ENCODE results near the gene MYOF. TPM values are rescaled to one million over a fixed set of nuclear protein-coding genes. Genes with fewer than 3 reads are reported as not detected.
"Not testable (repeated sequence)": the region's sequence is repeated elsewhere in the genome, so short reads cannot be mapped to it uniquely, and the experiment has no call there.

The MYOF gene
- total RNA-seq, 1 donor from 2014 or later: 264 TPM

GRCh38 chr10:93456480-93456879, 25.7 kb downstream of the MYOF start:
- no peak for DNase-seq (ENCODE audit: low read depth)

GRCh38 chr10:93454736-93455135, 27.4 kb downstream of the MYOF start:
- no peak for DNase-seq (ENCODE audit: low read depth)

GRCh38 chr10:93454146-93454545, 28.0 kb downstream of the MYOF start:
- DNase-seq (ENCODE audit: low read depth): no peak

- no peak for DNase-seq (ENCODE audit: low read depth)
Observed at GRCh38 chr10:93452143-93452542, 30.0 kb downstream of the MYOF start.

- no peak for DNase-seq (ENCODE audit: low read depth)
Observed at GRCh38 chr10:93451244-93451947, 30.7 kb downstream of the MYOF start.

- DNase-seq (ENCODE audit: low read depth): no peak
Observed at GRCh38 chr10:93447970-93448369, 34.2 kb downstream of the MYOF start.

GRCh38 chr10:93447019-93447418, 35.1 kb downstream of the MYOF start:
- no peak for DNase-seq (ENCODE audit: low read depth)

GRCh38 chr10:93445978-93446720, 36.0 kb downstream of the MYOF start:
- no peak for DNase-seq (ENCODE audit: low read depth)

- peak; percentile 99 for DNase-seq (ENCODE audit: low read depth)
Observed at GRCh38 chr10:93445097-93445960, 36.8 kb downstream of the MYOF start.

- no peak for DNase-seq (ENCODE audit: low read depth)
Observed at GRCh38 chr10:93443481-93443880, 38.7 kb downstream of the MYOF start.

GRCh38 chr10:93442721-93443120, 39.4 kb downstream of the MYOF start:
- not testable (repeated sequence) for DNase-seq (ENCODE audit: low read depth)

- no peak for DNase-seq (ENCODE audit: low read depth)
Observed at GRCh38 chr10:93440591-93441091, 41.5 kb downstream of the MYOF start.

- DNase-seq (ENCODE audit: low read depth): no peak
Observed at GRCh38 chr10:93438613-93439253, 43.4 kb downstream of the MYOF start.

GRCh38 chr10:93437946-93438612, 44.1 kb downstream of the MYOF start:
- peak; percentile 64 for DNase-seq (ENCODE audit: low read depth)

GRCh38 chr10:93437086-93437945, 44.8 kb downstream of the MYOF start:
- peak; percentile 95 for DNase-seq (ENCODE audit: low read depth)

GRCh38 chr10:93436591-93437085, 45.5 kb downstream of the MYOF start:
- peak; percentile 89 for DNase-seq (ENCODE audit: low read depth)

- peak; percentile 86 for DNase-seq (ENCODE audit: low read depth)
Observed at GRCh38 chr10:93435621-93436397, 46.3 kb downstream of the MYOF start.

GRCh38 chr10:93434991-93435491, 47.1 kb downstream of the MYOF start:
- no peak for DNase-seq (ENCODE audit: low read depth)
